Lower leg skin (tissue), 4 donors: ENCODE results near the gene FSIP2. TPM values are rescaled to one million over a fixed set of nuclear protein-coding genes. Genes with fewer than 3 reads are reported as not detected.

Experiments used
- DNase-seq, 2 donors: peaks; one replicate each; pipeline ENCODE4 v3.0.0-alpha.2; 2019; ENCODE audit warnings: low spot score in 2 of 2
- H3K4me3 ChIP-seq: fragments of 200-600 bp; sonication (generic); 2 replicates; pipeline ENCODE4 v1.5.1; 2017; ENCODE audit warnings: mild to moderate bottlenecking, low read depth; ENCODE audit not compliant: poor library complexity, severe bottlenecking
- POLR2A ChIP-seq, 2 donors: fragments of 450-650 bp; IDR thresholded peaks; one replicate each; pipeline ENCODE4 v1.6.1; 2016 to 2017; ENCODE audit warnings: antibody characterized with exemption in 2 of 2, mild to moderate bottlenecking in 1 of 2, moderate library complexity in 1 of 2
- WGBS, 2 donors: methylation state at CpG; one replicate each; pipeline ENCODE4 v1.1.5; 2018; 5-methylcytosine and 5-hydroxymethylcytosine counted together
- intact Hi-C: fragments of 100-400 bp; cut with DNase I; formaldehyde crosslinking; loops from one replicate; pipeline ENCODE4 v1.15.0; 2023; ENCODE audit warnings: low total_unique reads
- total RNA-seq, 4 donors: library from RNA; depleted of rRNA; stranded (reverse); fragments of >200 nt; gene quantifications; one replicate each; pipeline ENCODE4 v1.1.0, GENCODE V29; 2016
- TF ChIP-seq, protein P1 (sequence below), 3 donors: fragments of 450-650 bp; IDR thresholded peaks; one replicate each; pipeline ENCODE4 v1.5.1; 2016; ENCODE audit warnings: antibody characterized with exemption in 3 of 3, mild to moderate bottlenecking in 3 of 3, moderate library complexity in 2 of 3

FSIP2 gene
- total RNA-seq, 4 donors from 2014 or later, result 0.10 to 6.9 (median 0.65) TPM

DNA sequence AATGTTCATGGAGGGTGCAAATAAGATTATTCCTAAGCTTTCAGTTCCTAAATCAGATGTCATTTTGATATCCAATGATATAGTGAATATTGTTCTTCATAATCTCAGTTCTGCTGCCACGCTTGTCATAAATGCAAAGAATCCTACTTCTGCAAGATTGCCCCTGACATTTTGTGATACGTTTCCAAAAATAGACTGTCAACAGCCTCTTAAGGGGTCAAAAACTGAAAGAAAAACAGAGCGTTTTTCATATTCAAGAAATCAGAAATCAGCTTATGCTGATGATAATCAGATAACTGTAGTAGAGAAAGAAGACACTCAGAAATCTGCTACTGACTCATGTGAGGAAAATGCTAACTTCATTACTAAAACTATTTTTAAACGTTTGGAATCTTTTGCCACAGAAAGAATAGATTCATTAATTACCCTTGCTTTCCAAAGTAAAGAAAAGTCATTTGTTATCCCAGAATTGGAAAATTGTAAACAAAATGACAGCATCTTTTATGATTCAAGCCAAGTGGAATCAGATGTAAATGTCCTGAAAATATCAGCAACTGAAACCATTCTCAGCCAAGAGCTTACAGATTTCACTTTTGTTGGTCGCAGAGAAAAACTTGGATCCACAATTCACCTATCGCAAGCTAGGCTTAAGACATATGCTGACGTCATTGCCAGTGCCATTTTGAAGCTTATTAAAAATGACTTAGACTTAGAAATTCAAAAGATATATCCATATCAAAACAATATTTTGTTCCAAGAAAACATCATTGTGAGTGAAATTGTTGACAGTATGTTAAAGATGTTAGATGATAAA is 55.1 kb downstream of the FSIP2 start:
- intact Hi-C loops, result no loop called here
- TF ChIP-seq, protein P1, sequence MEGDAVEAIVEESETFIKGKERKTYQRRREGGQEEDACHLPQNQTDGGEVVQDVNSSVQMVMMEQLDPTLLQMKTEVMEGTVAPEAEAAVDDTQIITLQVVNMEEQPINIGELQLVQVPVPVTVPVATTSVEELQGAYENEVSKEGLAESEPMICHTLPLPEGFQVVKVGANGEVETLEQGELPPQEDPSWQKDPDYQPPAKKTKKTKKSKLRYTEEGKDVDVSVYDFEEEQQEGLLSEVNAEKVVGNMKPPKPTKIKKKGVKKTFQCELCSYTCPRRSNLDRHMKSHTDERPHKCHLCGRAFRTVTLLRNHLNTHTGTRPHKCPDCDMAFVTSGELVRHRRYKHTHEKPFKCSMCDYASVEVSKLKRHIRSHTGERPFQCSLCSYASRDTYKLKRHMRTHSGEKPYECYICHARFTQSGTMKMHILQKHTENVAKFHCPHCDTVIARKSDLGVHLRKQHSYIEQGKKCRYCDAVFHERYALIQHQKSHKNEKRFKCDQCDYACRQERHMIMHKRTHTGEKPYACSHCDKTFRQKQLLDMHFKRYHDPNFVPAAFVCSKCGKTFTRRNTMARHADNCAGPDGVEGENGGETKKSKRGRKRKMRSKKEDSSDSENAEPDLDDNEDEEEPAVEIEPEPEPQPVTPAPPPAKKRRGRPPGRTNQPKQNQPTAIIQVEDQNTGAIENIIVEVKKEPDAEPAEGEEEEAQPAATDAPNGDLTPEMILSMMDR (IDR thresholded peaks at IDR 0.05), result no peak
- H3K4me3 ChIP-seq, result no peak overlapping the region
- WGBS, 2 donors, result 62 to 75% methylated on average over 7 of the region's 7 CpGs
- DNase-seq, result no peak

DNA sequence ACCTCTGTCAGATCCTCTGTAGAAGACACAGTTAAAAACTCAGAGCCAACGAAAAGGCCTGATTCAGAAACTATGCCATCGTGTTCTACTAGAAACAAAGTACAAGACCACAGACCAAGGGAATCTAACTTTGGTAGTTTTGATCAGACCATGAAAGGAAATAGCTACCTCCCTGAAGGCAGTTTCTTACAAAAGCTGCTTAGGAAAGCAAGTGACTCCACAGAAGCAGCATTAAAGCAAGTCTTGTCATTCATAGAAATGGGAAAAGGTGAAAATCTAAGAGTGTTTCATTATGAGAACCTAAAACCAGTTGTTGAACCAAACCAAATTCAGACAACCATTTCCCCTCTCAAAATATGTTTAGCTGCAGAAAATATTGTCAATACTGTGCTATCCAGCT is 58.2 kb downstream of the FSIP2 start:
- intact Hi-C loops, result no loop called here
- 68 to 81% methylated on average over 2 of the region's 2 CpGs for WGBS, 2 donors
- H3K4me3 ChIP-seq, result no peak overlapping the region
- DNase-seq, result no peak
- no peak for TF ChIP-seq POLR2A (IDR thresholded peaks at IDR 0.05)
- TF ChIP-seq, protein P1 (IDR thresholded peaks at IDR 0.05), result no peak

DNA sequence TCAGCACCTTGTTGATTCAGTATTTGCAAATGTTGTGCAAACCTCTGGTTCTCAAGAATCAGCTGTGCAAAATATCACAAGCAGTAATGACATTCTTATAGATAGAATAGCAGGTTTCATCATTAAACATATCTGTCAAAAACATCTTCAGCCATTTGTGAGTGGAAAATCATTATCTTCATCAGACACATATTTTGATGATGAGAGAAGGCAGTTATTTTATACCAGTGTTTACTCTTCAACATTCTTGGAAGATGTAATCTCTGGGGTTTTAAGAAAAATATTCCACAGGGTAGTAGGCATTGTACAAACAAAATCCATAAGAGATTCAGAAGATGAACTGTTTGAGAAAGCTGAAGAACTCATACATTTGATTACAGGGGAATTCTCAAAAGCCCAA is 64.3 kb downstream of the FSIP2 start:
- TF ChIP-seq, protein P1 (IDR thresholded peaks at IDR 0.05), result no peak
- no peak for TF ChIP-seq POLR2A (IDR thresholded peaks at IDR 0.05)
- intact Hi-C loops, result no loop called here
- H3K4me3 ChIP-seq, result no peak overlapping the region
- no peak for DNase-seq

DNA sequence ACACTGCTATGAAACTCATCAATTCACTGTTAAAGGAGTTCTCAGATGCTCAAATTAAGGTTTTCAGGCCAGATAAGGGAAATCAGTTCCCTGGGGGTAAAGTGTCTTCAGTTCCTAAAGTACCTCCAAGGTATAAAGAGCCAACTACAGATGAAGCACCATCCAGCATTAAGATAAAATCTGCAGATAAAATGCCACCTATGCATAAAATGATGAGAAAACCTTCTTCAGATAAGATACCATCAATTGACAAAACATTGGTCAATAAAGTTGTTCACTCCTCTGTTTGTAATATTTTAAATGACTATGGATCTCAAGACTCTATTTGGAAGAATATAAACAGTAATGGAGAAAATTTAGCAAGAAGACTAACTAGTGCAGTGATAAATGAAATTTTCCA is 68.2 kb downstream of the FSIP2 start:
- intact Hi-C loops, result no loop called here
- no peak overlapping the region for H3K4me3 ChIP-seq
- no peak for DNase-seq
- TF ChIP-seq POLR2A (IDR thresholded peaks at IDR 0.05), result no peak
- TF ChIP-seq, protein P1 (IDR thresholded peaks at IDR 0.05), result no peak

DNA sequence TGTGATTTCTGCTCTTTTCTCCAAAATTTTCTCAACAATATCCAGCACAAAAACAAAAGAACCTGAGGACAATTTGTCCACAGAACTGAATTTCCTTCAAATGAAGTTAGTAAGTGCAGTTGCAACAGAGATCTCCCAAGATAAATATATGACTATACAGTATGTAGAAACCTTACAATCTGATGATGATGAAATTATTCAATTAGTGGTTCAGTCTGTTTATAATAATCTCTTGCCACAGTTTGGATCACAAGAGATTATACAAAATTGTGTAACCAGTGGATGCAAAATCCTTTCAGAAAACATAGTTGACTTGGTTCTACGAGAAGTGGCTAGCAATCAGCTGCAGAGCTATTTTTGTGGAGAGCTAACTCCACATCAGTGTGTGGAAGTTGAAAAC is 68.7 kb downstream of the FSIP2 start:
- intact Hi-C loops, result no loop called here
- TF ChIP-seq POLR2A (IDR thresholded peaks at IDR 0.05), result no peak
- TF ChIP-seq, protein P1 (IDR thresholded peaks at IDR 0.05), result no peak
- WGBS, 2 donors, result 68 to 80% methylated on average over 1 of the region's 1 CpG
- no peak overlapping the region for H3K4me3 ChIP-seq
- DNase-seq, result no peak

DNA sequence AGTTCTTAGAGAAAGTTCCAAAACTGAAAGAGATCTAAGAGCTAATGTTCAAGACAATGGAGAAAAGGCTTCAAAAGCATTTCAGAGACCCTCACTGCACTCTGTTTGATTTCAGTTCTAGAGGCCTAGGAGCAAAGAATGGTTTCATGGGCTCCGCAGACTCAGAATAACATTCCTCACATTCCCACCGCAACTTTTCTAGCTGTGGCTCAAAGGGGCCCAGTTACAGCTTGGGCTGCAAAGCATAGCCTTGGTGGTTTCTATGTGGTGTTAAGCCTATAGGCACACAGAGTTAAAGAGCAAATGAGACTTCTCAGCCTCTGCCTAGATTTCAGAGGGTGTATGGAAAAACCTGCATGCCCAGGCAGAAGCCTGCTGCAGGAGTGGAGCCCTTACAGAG is 73.0 kb downstream of the FSIP2 start:
- 93 to 100% methylated on average over 2 of the region's 2 CpGs for WGBS, 2 donors
- intact Hi-C loops, result no loop called here

More for the DNA sequence above, 73.0 kb downstream of the FSIP2 start:
- no peak for DNase-seq
- no peak overlapping the region for H3K4me3 ChIP-seq
- no peak for TF ChIP-seq POLR2A (IDR thresholded peaks at IDR 0.05)
- TF ChIP-seq, protein P1 (IDR thresholded peaks at IDR 0.05), result no peak
